ENCODE results near the gene SUGP1.

The SUGP1 gene

DNA sequence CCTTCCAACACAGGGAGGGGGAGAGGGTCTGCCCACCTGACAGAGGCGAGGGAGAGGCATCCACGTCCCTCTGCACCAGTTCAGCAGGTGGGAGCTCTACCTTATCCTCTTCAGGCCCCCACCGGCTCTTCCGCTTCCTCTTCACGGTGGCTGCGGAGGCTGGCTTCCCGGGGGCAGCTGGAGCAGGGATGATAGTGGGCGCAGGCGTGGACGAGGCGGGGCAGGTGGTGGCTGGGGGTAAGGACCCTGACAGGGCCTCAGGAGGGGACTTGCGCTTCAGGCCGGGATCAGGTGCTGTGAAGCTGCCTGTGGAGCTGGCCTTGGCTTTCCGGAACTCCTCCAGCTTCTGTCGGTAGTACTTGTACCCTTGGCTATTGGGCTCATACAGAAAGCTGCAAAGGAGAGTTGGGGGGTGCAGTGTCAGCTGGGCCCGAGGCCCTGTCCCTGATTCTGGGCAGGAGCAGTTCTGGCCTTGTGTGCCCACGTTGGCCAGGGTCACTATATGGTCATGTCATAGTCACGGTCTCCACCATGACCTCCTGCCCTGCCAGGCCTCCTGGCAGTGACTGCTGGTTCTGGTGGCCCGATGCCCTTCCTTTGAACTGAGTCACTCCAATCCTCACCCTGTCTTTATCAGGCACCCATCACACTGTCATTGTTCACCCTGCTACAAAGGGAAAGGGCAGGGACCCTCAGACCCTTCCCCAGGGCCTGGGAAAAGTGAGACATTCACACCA is 23.2 kb downstream of the SUGP1 start:
- no peak for FAIRE-seq

DNA sequence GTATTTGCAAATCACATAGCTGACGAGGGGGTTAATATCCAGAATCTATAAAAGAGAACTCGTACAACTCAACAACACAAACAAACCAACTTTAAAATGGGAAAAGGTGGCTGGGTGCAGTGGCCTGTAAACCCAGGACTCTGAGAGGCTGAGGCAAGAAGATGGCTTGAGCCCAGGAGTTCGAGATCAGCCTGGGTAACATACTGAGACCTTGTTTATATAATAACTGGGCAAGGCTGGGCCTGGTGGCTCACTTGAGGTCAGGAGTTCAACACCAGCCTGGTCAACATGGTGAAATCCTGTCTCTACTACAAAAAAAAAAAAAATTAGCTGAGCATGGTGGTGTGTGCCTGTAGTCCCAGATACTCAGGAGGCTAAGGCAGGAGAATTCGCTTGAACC is 25.4 kb downstream of the SUGP1 start:
- FAIRE-seq: no peak

- FAIRE-seq: no peak
Measured at GRCh38 chr19:19292607-19293006, 27.7 kb downstream of the SUGP1 start.

- FAIRE-seq: no peak
Measured at GRCh38 chr19:19285686-19286085, 34.6 kb downstream of the SUGP1 start.

DNA sequence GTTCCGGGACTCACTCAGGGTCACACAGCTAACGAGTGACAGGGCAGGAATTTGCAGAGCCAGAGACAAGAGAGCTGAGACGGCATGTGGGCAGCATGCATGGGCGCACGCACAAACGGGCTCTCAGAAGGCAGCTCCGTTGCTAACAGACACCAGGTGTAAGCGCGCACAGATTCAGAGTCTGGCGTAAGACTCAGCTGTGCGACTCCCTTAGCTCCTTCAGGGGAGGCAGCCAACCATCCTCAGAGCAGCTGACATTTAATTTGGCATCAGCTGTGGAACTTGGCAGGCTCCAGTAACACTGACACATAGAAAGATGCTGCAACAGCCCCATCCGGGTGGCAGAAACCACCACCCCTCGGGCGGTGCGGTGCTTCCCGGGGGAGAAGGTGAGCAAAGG is 39.7 kb downstream of the SUGP1 start:
- no peak for FAIRE-seq

DNA sequence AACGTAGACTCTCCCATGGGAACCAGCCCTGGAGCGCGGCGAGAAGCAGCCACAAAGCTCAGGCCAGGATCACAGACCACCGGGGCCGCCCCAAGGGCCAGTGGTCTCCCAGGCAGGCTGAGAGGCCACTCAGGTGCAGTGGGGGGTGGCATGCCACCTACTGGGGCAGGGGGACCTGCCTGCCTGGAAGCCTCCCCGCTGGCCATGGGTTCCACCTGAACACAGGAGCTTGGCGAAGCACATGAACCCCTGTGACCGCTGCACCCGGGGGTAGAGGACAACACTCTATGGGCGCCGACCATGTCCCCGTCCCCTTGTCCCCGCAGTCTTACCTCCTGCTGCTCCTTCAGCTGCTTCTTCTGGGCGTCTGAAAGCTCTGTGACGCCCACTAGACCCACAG is 40.5 kb downstream of the SUGP1 start:
- no peak for FAIRE-seq

DNA sequence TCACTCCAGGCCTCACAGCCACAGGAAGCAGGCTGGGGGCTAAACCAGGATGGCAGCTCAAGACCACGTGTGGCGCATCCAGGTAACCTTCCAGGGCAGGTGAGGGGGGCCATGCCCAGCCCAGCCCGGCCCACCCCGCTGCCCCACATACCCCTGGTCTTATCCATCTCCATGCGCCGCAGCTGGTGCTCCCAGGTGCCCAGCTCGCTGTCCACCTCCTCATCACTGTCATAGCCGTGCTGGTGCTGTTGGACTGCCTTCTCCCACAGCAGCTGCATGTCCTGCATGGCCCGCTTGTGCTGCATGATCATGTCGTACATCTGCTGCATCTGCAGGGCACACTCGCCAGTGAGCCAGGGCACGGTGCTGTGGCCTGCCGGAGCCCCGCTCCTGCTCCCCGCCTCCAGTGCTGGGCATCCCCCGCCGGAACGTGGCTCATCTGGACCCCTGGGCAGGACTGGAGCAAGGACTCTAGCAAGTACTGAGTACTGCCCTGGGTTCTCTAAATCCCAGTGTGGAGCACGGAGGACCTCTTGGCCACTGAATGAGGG is 41.2 kb downstream of the SUGP1 start:
- FAIRE-seq: no peak

- no peak for FAIRE-seq
Measured at GRCh38 chr19:19278315-19278714, 42.0 kb downstream of the SUGP1 start.

DNA sequence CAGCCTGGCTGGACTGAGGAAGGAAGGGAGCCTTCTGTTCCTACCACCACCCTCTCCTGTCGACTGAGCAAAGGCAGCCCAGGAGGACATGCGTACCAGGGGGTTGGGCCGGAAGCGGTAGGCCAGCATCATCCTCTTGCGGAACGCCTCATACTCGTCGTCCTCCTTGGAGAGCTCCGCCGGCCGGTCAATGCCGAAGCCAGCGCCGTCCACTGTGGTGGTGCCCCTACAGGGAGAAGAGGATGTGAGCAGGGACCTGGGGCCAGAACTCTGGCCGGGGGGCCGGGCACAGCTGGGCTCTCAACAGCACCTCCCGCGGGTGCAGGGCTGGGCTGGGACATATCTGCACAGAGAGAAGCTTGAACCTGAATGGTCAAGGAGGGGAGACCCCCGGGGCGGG is 43.5 kb downstream of the SUGP1 start:
- no peak for FAIRE-seq

GRCh38 chr19:19276386-19276785 is 43.9 kb downstream of the SUGP1 start:
- no peak for FAIRE-seq

GRCh38 chr19:19274716-19275565 is 45.4 kb downstream of the SUGP1 start:
- FAIRE-seq: no peak

GRCh38 chr19:19274146-19274545 is 46.2 kb downstream of the SUGP1 start:
- FAIRE-seq: no peak

- FAIRE-seq: no peak
Measured at GRCh38 chr19:19271828-19272599, 48.3 kb downstream of the SUGP1 start.

DNA sequence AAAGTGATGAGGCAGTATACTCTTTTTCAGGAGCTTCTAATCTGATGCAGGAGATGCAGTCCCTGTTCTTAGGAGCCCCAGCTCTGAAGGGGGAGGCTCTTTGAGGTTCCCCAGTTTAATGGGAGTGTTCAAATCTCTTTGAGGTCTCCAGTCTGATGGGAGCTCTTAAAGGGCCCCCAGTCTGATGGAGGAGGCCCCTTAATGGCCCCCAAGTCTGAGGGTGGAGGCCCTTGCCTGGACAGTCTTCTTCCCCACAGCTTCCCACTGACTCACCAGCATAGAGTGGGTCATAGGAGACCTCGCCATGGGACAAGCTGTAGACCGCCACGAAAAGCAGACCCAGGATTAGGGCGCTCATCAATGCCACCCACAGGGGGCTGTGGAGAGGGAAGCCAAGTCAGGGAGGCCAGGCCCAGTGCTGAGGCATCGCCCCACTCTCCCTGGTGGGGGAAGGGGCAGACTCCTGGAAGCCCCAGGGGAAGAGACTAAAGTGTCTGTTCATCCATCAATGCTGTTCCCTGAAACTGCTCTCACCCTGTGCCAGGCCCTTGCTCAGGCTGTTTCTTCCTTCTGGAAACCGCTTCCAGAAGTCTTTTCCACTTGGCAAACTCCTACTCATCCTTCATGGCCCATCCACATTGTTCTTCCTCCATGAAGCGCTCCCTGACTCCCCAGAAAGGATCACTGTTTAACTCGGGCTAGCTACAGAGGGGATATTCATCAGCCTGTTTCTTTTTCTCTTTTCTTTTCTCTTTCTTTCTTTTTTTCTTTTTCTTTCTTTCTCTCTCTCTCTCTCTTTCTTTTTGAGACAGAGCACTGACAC is 49.3 kb downstream of the SUGP1 start:
- no peak for FAIRE-seq

DNA sequence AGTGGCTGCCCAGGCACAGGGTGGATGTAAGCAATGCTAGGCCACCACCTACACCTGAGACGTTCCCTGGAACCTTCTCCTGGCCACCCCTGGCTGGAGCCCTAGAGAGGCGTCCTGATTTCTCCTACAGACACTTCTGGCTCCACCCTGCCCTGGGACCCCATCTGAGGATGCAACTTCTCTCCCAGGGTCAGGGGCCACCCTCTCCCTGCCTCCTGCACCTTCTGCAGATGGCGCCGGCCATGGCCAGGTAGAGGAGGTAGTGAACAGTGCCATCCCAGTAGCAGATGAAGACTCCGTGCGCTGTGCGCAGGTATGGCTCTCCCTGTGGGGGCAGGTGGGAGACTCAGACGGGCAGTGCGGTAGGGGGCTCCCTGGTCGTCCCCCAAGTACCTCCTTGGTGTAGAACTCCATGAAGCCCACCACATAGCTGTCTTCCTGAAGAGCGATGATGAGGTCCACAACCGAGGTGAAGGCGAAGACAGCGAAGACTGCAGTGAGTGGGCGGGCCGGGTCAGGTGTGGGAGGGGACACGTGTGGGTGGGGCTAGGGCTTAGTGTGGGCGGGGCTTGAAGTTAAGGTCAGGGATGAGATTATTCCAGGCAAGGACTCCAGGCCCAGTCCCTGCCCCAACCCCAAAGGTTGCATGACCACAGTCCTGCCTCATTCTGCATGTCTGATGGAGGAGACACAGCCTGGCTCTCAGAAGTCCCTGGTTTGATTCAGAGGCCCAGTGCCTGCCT is 50.2 kb downstream of the SUGP1 start:
- FAIRE-seq: no peak

DNA sequence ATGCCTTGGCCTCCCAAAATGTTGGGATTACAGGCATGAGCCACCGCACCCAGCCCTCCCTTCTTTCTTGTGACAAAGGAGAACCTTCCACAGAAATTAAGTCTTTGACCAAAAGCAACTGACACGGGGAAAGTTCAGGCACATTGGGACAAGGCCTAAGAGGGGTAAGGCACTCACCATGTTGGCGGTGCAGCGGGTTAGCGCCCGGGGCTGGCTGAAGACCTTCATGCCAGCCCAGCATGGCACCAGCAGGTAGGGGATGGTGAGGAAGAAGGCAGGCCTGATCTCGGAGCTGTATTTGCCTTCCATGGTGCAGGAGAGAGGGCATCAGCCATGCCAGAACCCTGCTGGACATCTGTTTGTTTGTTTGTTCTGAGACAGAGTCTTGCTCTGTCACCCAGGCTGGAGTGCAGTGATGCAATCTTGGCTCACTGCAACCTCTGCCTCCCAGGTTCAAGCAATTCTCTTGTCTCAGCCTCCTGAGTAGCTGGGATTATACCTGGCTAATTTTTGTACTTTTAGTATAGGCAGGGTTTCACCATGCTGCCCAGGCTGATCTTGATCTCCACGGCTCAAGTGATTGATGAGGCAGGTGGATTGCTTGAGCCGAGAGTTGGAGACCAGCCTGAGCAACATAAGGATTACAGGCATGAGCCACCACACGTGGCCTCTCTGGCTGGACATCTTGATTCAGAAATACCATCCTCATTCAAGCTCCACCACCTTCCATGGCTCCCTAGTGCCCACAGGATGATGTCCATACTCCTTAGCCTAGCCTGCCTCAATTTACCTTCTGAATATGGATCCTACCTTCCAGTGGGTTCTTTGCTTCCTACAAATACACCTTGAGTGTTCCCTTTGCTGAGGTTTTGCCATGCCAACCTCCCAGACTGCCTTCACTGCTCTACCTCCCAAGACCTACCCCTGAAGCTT is 51.6 kb downstream of the SUGP1 start:
- FAIRE-seq: no peak

DNA sequence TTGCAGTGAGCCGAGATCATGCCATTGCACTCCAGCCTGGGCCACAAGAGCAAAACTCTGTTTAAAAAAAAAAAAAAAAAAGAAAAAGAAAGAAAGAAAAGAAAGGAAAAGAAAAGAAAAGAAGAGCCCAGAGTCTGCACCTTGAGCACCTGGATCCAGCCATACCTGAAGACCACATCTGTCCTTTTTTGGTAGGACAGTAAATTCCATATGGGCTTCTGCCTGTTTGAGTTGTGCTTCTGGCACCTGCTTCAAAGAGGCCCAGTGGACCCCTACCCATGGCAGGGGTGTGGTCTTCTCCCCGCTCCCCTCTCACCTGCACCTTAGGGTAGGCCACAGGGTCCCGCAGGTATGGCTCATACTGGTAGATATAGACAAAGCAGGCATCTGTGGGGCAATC is 53.0 kb downstream of the SUGP1 start:
- no peak for FAIRE-seq

DNA sequence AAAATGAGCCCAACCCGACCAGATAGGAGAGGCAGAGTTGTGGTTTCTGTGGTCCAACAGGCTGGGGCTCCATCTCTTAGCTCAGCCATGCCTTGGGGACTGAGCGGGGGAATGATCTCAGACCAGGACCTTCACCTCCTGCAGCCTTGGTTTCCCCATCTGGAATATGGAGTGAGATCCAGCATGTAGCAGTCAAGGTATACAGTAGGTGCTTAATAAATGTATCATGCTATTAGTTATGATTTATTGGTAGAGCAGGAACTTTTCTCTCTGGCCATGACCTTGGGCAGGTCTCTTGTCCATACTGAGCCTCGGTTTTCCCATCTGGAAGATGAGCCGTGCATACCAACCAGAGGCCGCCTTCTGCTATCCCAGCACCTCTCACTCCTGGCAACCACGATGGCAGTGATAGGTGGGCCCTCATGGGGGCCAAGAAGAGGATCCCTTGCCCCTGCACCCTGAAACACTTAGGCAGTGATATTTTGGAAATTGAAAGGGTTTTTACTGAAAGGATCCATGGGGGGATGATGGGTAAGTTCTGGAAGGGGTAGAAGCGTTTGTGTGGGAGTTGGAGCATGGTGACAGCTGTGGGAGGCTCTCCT is 56.3 kb downstream of the SUGP1 start:
- FAIRE-seq: no peak

- no peak for FAIRE-seq
Measured at GRCh38 chr19:19262190-19263057, 57.9 kb downstream of the SUGP1 start.

Measured in TTC549 (cell line).